GM23248 (cell line): Measurements from ENCODE around the gene RGS21. TPM values are rescaled to one million over a fixed set of nuclear protein-coding genes. Genes with fewer than 3 reads are reported as not detected.

ENCODE experiments used
- DNase-seq: peaks from one replicate; pipeline ENCODE4 v3.0.0-alpha.2; 2015
- H2AFZ ChIP-seq: fragments of 200-600 bp; sonication (generic); 2 replicates; pipeline ENCODE4 v1.6.1; 2016; ENCODE audit warnings: antibody characterized with exemption
- H3F3A ChIP-seq: fragments of 200-600 bp; sonication (generic); 2 replicates; pipeline ENCODE4 v1.6.1; 2016; ENCODE audit warnings: mild to moderate bottlenecking, antibody characterized with exemption, mixed run types; ENCODE audit not compliant: insufficient read depth
- H3K27ac ChIP-seq: fragments of 200-600 bp; sonication (generic); 2 replicates; pipeline ENCODE4 v1.5.1; 2016; ENCODE audit warnings: mild to moderate bottlenecking
- H3K27me3 ChIP-seq: fragments of 200-600 bp; sonication (generic); replicated peaks from 2 replicates; pipeline ENCODE4 v1.6.1; 2016; ENCODE audit warnings: mild to moderate bottlenecking; ENCODE audit not compliant: insufficient read depth
- H3K36me3 ChIP-seq: fragments of 200-600 bp; sonication (generic); 2 replicates; pipeline ENCODE4 v1.6.1; 2016; ENCODE audit warnings: low read depth, mild to moderate bottlenecking
- H3K4me1 ChIP-seq: fragments of 200-600 bp; sonication (generic); 2 replicates; pipeline ENCODE4 v1.6.1; 2016; ENCODE audit warnings: mild to moderate bottlenecking; ENCODE audit not compliant: insufficient read depth
- H3K4me2 ChIP-seq: fragments of 200-600 bp; sonication (generic); one replicate; pipeline ENCODE4 v1.6.1; 2016; ENCODE audit warnings: mild to moderate bottlenecking; ENCODE audit not compliant: unreplicated experiment
- H3K4me3 ChIP-seq: fragments of 200-600 bp; sonication (generic); 2 replicates; pipeline ENCODE4 v1.5.1; 2016; ENCODE audit warnings: mild to moderate bottlenecking
- H3K79me2 ChIP-seq: fragments of 200-600 bp; sonication (generic); 2 replicates; pipeline ENCODE4 v1.6.1; 2016; ENCODE audit warnings: mild to moderate bottlenecking; ENCODE audit not compliant: insufficient read depth
- H3K9ac ChIP-seq: fragments of 200-600 bp; sonication (generic); 2 replicates; pipeline ENCODE4 v1.6.1; 2016; ENCODE audit warnings: mild to moderate bottlenecking
- H3K9me2 ChIP-seq: fragments of 200-600 bp; sonication (generic); 2 replicates; pipeline ENCODE4 v1.6.1; 2016; ENCODE audit warnings: mixed run types, mild to moderate bottlenecking, moderate library complexity; ENCODE audit not compliant: insufficient read depth
- H3K9me3 ChIP-seq: fragments of 200-600 bp; sonication (generic); one replicate; pipeline ENCODE4 v1.6.1; 2017; ENCODE audit warnings: low read depth
- H4K20me1 ChIP-seq: fragments of 200-600 bp; sonication (generic); 2 replicates; pipeline ENCODE4 v1.6.0; 2016; ENCODE audit not compliant: insufficient read depth
- EZH2 ChIP-seq: fragments of 200-600 bp; sonication (generic); IDR thresholded peaks from 2 replicates; pipeline ENCODE4 v1.6.1; 2018; ENCODE audit warnings: antibody characterized with exemption, mild to moderate bottlenecking; ENCODE audit not compliant: insufficient read depth, poor library complexity, severe bottlenecking
- EZH2phosphoT487 ChIP-seq: fragments of 200-600 bp; sonication (generic); IDR thresholded peaks from 2 replicates; pipeline ENCODE4 v1.6.1; 2018; ENCODE audit warnings: antibody characterized with exemption, moderate library complexity, mild to moderate bottlenecking, low read depth; ENCODE audit not compliant: insufficient read depth
- WGBS, 2 experiments: methylation state at CpG; one replicate each; pipeline ENCODE4 v1.1.6; 2015 to 2017; ENCODE audit warnings: low lambda C conversion rate in 2 of 2, low coverage in 1 of 2; ENCODE audit errors: missing lambda C conversion rate in 2 of 2; 5-methylcytosine and 5-hydroxymethylcytosine counted together
- in situ Hi-C: fragments of 300-500 bp; cut with MboI; formaldehyde crosslinking; loops from 2 replicates; pipeline ENCODE4 v1.15.0; 2020
- polyA plus RNA-seq: library from polyadenylated mRNA; unstranded; fragments of >200 nt; fragmentation: Nextera tagmentation; extraction: Ambion mirVana; gene quantifications from 2 replicates; pipeline ENCODE4 v1.2.1, GENCODE V29; 2016
- total RNA-seq: library from RNA; depleted of rRNA; stranded (reverse); fragments of >200 nt; shearing (Covaris generic); gene quantifications from 2 replicates; pipeline ENCODE4 v1.2.3, GENCODE V29; 2014

Gene RGS21
- total and polyA plus RNA-seq, 2 experiments from 2014 or later = not detected

DNA sequence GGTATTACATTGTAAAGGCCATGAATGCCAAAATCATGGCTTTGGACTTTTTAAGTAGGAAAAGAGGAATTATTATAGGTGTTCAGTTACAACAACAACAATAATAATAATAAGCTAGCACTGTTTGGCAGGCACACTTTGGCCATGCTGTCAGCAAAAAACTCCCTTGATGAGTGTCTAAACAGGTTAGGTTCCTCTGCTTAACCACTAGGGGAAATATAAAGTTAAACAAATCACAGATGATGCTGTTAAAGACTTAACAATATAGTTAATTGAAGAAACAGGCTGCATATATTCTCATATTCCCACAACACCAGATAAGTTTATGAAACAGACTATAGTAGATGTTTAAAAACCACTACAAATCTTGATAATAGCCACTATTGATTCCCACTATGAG lies 46.4 kb downstream of the RGS21 start:
- Histone ChIP-seq H3F3A (no peaks in the 10 kb centered on the region), H3K36me3 (no peaks in the 10 kb centered on the region), H3K9me2 (no peaks in the 10 kb centered on the region), H3K27ac (no peak overlapping the region), H3K9ac (no peak overlapping the region), H3K4me1 (no peaks in the 10 kb centered on the region), H4K20me1 (no peaks in the 10 kb centered on the region), H3K9me3 (no peaks in the 10 kb centered on the region), H3K4me3 (no peak overlapping the region), H3K79me2 (no peaks in the 10 kb centered on the region), H3K4me2 (no peak overlapping the region), H3K27me3 (no peaks in the 10 kb centered on the region), H2AFZ (no peak overlapping the region)
- no peak for TF ChIP-seq EZH2phosphoT487
- in situ Hi-C loops = no loop called here
- DNase-seq = no peak

DNA sequence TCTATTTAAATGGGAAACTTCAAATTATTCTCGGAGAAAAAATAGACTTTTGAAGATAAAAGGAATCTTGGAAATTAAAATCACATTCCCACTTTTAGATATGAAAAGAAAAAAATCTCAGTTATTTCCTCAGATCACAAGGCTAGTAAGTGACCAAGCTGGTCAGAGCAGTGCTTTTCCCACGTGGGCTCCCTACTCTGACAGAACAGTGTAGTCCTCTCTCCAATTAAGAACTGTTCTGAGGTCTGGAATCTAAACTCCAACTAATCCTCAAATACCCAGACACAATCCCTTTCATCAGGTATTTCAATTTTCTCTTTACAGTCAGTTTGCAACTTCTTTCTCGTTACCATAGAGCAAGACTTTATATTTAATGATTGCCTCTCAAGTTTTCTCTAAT lies 50.6 kb downstream of the RGS21 start:
- H3K36me3 ChIP-seq = no peaks in the 10 kb centered on the region
- H3K9ac ChIP-seq = no peak overlapping the region
- H3K79me2 ChIP-seq = no peaks in the 10 kb centered on the region
- in situ Hi-C loops = no loop called here
- H3K9me2 ChIP-seq = no peaks in the 10 kb centered on the region
- H3K4me3 ChIP-seq = no peak overlapping the region
- no peaks in the 10 kb centered on the region for H3K9me3 ChIP-seq
- H4K20me1 ChIP-seq = no peaks in the 10 kb centered on the region
- 6 to 7% methylated on average over 3 of the region's 3 CpGs for WGBS, 2 experiments
- DNase-seq = no peak
- no peaks in the 10 kb centered on the region for H3K4me1 ChIP-seq
- H3K27ac ChIP-seq = no peak overlapping the region
- H3K27me3 ChIP-seq = no peaks in the 10 kb centered on the region
- TF ChIP-seq EZH2phosphoT487 (no peak), EZH2 (no peak)
- H2AFZ ChIP-seq = peak overlapping the region; percentile 28; the same call in 1 of the 2 replicates
- no peak overlapping the region for H3K4me2 ChIP-seq
- no peaks in the 10 kb centered on the region for H3F3A ChIP-seq

DNA sequence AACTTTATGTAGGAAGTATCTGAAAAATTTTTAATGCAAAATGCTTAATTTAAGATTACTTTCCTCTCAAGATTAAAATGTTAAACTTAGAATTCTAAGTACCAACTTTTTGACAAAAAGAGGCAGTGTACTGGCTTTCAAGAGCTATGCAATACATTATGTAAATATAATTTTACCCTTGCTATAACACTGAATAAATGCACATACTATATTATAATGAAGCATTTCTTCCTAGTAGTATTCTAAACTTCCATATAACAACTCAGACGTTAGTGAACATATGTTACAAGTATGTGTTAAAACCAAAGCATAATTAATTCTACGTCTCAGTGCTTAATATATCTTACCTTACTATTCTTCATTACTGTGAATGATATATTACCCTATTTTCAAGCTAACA lies 58.5 kb downstream of the RGS21 start:
- Histone ChIP-seq H3K9ac (no peak overlapping the region), H3K4me2 (no peak overlapping the region), H3K27ac (no peak overlapping the region), H3K4me3 (no peak overlapping the region), H2AFZ (no peak overlapping the region), H3K79me2 (no peaks in the 10 kb centered on the region), H3K9me3 (no peaks in the 10 kb centered on the region), H4K20me1 (no peaks in the 10 kb centered on the region), H3K4me1 (no peaks in the 10 kb centered on the region), H3K27me3 (no peaks in the 10 kb centered on the region), H3F3A (no peaks in the 10 kb centered on the region), H3K36me3 (no peaks in the 10 kb centered on the region), H3K9me2 (no peaks in the 10 kb centered on the region)
- no peak for DNase-seq
- in situ Hi-C loops = no loop called here
- TF ChIP-seq EZH2 (no peak), EZH2phosphoT487 (no peak)
- WGBS, 2 experiments = 9 to 10% methylated on average over 2 of the region's 2 CpGs

DNA sequence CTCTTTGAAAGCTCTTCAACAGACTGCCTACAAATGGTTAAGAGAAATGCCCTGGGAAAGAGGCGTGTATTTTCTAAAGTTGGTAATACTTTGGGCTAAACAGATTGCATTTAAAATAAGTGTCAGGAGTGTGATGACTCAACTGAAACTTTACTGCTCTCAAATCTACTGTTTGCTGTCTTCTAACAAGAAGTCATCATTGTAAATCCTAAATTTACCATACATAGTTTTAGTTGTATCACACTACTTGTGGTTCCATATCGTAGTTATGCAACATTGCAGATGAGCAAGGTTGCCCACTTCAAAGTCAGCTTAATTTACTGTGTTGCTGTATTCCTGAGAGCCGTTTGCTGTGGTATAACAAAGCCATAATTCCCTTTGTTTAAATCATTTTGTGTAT lies 59.6 kb downstream of the RGS21 start:
- no peak for TF ChIP-seq EZH2phosphoT487
- TF ChIP-seq EZH2 = no peak
- Histone ChIP-seq H3K4me1 (no peaks in the 10 kb centered on the region), H3K27me3 (no peaks in the 10 kb centered on the region), H3K79me2 (no peaks in the 10 kb centered on the region), H2AFZ (peak overlapping the region; percentile 24; the same call in 1 of the 2 replicates), H3K9me3 (no peaks in the 10 kb centered on the region), H3K4me3 (no peak overlapping the region), H3K27ac (no peak overlapping the region), H3F3A (no peaks in the 10 kb centered on the region), H3K9me2 (no peaks in the 10 kb centered on the region), H3K4me2 (no peak overlapping the region), H3K9ac (no peak overlapping the region), H3K36me3 (no peaks in the 10 kb centered on the region), H4K20me1 (no peaks in the 10 kb centered on the region)
- no peak for DNase-seq
- in situ Hi-C loops = no loop called here
- WGBS, 2 experiments = 11 to 14% methylated on average over 3 of the region's 3 CpGs

DNA sequence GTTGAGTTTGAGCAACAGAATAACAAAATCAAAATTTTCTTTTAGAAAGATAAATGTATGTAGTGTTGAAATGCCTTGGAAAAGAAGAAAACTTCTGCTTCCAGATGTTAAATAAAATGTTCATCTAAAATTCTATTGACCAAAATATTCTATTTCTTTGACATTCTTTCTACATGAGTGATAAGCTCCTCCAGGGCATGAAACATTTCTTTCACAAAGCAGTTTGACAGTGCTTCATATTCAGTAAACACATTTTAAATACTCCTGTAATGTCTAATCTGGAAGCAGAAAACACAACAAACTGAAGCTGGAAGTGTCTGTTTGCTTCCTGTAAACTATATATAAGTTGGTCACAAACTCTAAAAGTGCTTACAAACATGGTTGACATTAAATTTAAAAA lies 61.5 kb downstream of the RGS21 start:
- Histone ChIP-seq H3K27me3 (no peaks in the 10 kb centered on the region), H3K4me2 (no peak overlapping the region), H2AFZ (no peak overlapping the region), H3K36me3 (no peaks in the 10 kb centered on the region), H3F3A (no peaks in the 10 kb centered on the region), H3K9me2 (no peaks in the 10 kb centered on the region), H3K4me3 (no peak overlapping the region), H3K4me1 (no peaks in the 10 kb centered on the region), H3K79me2 (no peaks in the 10 kb centered on the region), H3K27ac (no peak overlapping the region), H3K9me3 (no peaks in the 10 kb centered on the region), H4K20me1 (no peaks in the 10 kb centered on the region), H3K9ac (no peak overlapping the region)
- no peak for TF ChIP-seq EZH2
- TF ChIP-seq EZH2phosphoT487 = no peak
- DNase-seq = no peak
- in situ Hi-C loops = no loop called here
